Measurements from ENCODE around the gene EME1. TPM values are rescaled to one million over a fixed set of nuclear protein-coding genes. Genes with fewer than 3 reads are reported as not detected.

Gene EME1
- total and polyA plus RNA-seq, 2 of the 13 experiments (the other 11 are each of a cell fraction or from before 2014, with no cell fraction given): 20.7 to 24.6 TPM

GRCh38 chr17:50345432-50346312 is 27.4 kb upstream of the EME1 start, which contains the start of gene XYLT2 (continued):
- no peak for TF ChIP-seq TIGD3 (CRISPR knock-in tag; IDR thresholded peaks at IDR 0.05; ENCODE audit: borderline replicate concordance)
- peak; percentile 58; the same call in 1 of the 2 replicates for TF ChIP-seq GATA4 (IDR thresholded peaks at IDR 0.05; ENCODE audit: borderline replicate concordance, low read depth)
- TF ChIP-seq RFXAP (CRISPR knock-in tag; IDR thresholded peaks at IDR 0.05; ENCODE audit: borderline replicate concordance): peak; percentile 85
- TF ChIP-seq CC2D1A (CRISPR knock-in tag; IDR thresholded peaks at IDR 0.05): no peak
- TF ChIP-seq ZNF124 (CRISPR knock-in tag; IDR thresholded peaks at IDR 0.05): no peak
- peak; percentile 47; the same call in 1 of the 2 replicates for TF ChIP-seq SIN3A (IDR thresholded peaks at IDR 0.05; ENCODE audit: borderline replicate concordance, low read depth, low read length)
- TF ChIP-seq KLF11 (CRISPR knock-in tag; IDR thresholded peaks at IDR 0.05): no peak
- TF ChIP-seq KMT2B (CRISPR knock-in tag; IDR thresholded peaks at IDR 0.05): peak; percentile 16; the same call in 1 of the 2 replicates
- TF ChIP-seq XRCC5 (optimal IDR thresholded peaks at IDR 0.05; ENCODE audit: low read length): peak; percentile 26
- no peak for TF ChIP-seq NCOR1 (IDR thresholded peaks at IDR 0.05; ENCODE audit: borderline replicate concordance, low read length)
- TF ChIP-seq TSC22D2 (CRISPR knock-in tag; IDR thresholded peaks at IDR 0.05; ENCODE audit: borderline replicate concordance): peak; percentile 52; the same call in 1 of the 2 replicates
- TF ChIP-seq ZNF768 (CRISPR knock-in tag; IDR thresholded peaks at IDR 0.05): peak; percentile 76; the same call in 1 of the 2 replicates
- TF ChIP-seq RAD21 (CRISPR knock-in tag; IDR thresholded peaks at IDR 0.05): no peak; the same call in 1 of the 2 replicates
- no peak for TF ChIP-seq NFATC3 (CRISPR knock-in tag; IDR thresholded peaks at IDR 0.05)
- TF ChIP-seq ATF7 (IDR thresholded peaks at IDR 0.05): no peak
- TF ChIP-seq ATF7 (CRISPR knock-in tag; IDR thresholded peaks at IDR 0.05): no peak
- TF ChIP-seq FOXP1 (IDR thresholded peaks at IDR 0.05): no peak
- no peak for TF ChIP-seq FOXP1 (CRISPR knock-in tag; IDR thresholded peaks at IDR 0.05)
- no peak for TF ChIP-seq ZNF205 (CRISPR knock-in tag; IDR thresholded peaks at IDR 0.05)
- TF ChIP-seq ZNF138 (CRISPR knock-in tag; IDR thresholded peaks at IDR 0.05; ENCODE audit: low read depth): peak; percentile 81; the same call in 1 of the 2 replicates
- TF ChIP-seq SPEN (CRISPR knock-in tag; IDR thresholded peaks at IDR 0.05; ENCODE audit: low read depth): no peak; the same call in 1 of the 2 replicates
- TF ChIP-seq MAFF (IDR thresholded peaks at IDR 0.05; ENCODE audit: low read depth, low read length): no peak
- no peak for TF ChIP-seq RBAK (CRISPR knock-in tag; IDR thresholded peaks at IDR 0.05)
- TF ChIP-seq CTCF (CRISPR knock-in tag; IDR thresholded peaks at IDR 0.05): 0 out of 2 replicates have a peak, but pooled peaks have one; percentile 5
- no peak for TF ChIP-seq U2AF1 (optimal IDR thresholded peaks at IDR 0.05; ENCODE audit: low read depth, low read length)
- TF ChIP-seq KLF16 (CRISPR knock-in tag; IDR thresholded peaks at IDR 0.05): peak in 1 of 2 experiments; percentile 71; a peak in 2 of 4 replicates
- TF ChIP-seq ZNF678 (CRISPR knock-in tag; IDR thresholded peaks at IDR 0.05): no peak
- TF ChIP-seq ZKSCAN1 (IDR thresholded peaks at IDR 0.05; ENCODE audit: low read length): no peak
- TF ChIP-seq ZNF781 (CRISPR knock-in tag; IDR thresholded peaks at IDR 0.05; ENCODE audit: borderline replicate concordance, not compliant biosample characterization): peak; percentile 56
- no peak; the same call in 1 of the 2 replicates for TF ChIP-seq HIVEP1 (CRISPR knock-in tag; IDR thresholded peaks at IDR 0.05)
- peak; percentile 83; the same call in 1 of the 2 replicates for TF ChIP-seq ZNF776 (CRISPR knock-in tag; IDR thresholded peaks at IDR 0.05)
